Neural cell (in vitro differentiated cells): Measurements from ENCODE around the gene NT5C2. TPM values are rescaled to one million over a fixed set of nuclear protein-coding genes. Genes with fewer than 3 reads are reported as not detected.

Experiments used
- H2AFZ ChIP-seq: fragments of 200-600, 300-800 bp; sonication (generic), shearing (Covaris generic); 2 replicates; pipeline ENCODE4 v1.6.0; 2014; ENCODE audit warnings: low read depth, mild to moderate bottlenecking, antibody characterized with exemption, low read length, moderate library complexity
- H3F3A ChIP-seq: fragments of 200-600 bp; shearing (Covaris generic); 2 replicates; pipeline ENCODE4 v1.6.1; 2016; ENCODE audit warnings: mild to moderate bottlenecking, moderate library complexity, mixed read lengths, antibody characterized with exemption, low read length; ENCODE audit not compliant: insufficient read depth, poor library complexity, severe bottlenecking
- H3K27ac ChIP-seq: fragments of 200-600, 300-800 bp; sonication (generic), shearing (Covaris generic); 2 replicates; pipeline ENCODE4 v1.5.1; 2014; ENCODE audit warnings: mild to moderate bottlenecking, low read length, moderate library complexity
- H3K27me3 ChIP-seq: fragments of 300-800, 200-600 bp; sonication (generic), shearing (Covaris generic); 2 replicates; pipeline ENCODE4 v1.6.0; 2014; ENCODE audit warnings: mild to moderate bottlenecking, low read depth, low read length, moderate library complexity; ENCODE audit not compliant: insufficient read depth
- H3K36me3 ChIP-seq: fragments of 300-800, 200-600 bp; sonication (generic), shearing (Covaris generic); 2 replicates; pipeline ENCODE4 v1.5.1; 2014; ENCODE audit warnings: mild to moderate bottlenecking, antibody characterized with exemption, low read length, moderate library complexity; ENCODE audit not compliant: insufficient read depth
- H3K4me2 ChIP-seq: fragments of 300-800, 200-600 bp; sonication (generic), shearing (Covaris generic); 2 replicates; pipeline ENCODE4 v1.6.0; 2014; ENCODE audit warnings: mild to moderate bottlenecking, low read length
- H3K4me3 ChIP-seq: fragments of 300-800, 200-600 bp; sonication (generic), shearing (Covaris generic); 2 replicates; pipeline ENCODE4 v1.5.1; 2014; ENCODE audit warnings: mild to moderate bottlenecking, low read length, moderate library complexity
- H3K79me2 ChIP-seq: fragments of 200-600 bp; shearing (Covaris generic); replicated peaks from 2 replicates; pipeline ENCODE4 v1.6.0; 2014; ENCODE audit warnings: mild to moderate bottlenecking, low read length, moderate library complexity; ENCODE audit not compliant: insufficient read depth
- H3K9ac ChIP-seq: fragments of 300-800, 200-600 bp; sonication (generic), shearing (Covaris generic); 2 replicates; pipeline ENCODE4 v1.6.1; 2016; ENCODE audit warnings: mild to moderate bottlenecking, low read length, mixed read lengths
- H3K9me2 ChIP-seq: fragments of 200-600 bp; shearing (Covaris generic); 2 replicates; pipeline ENCODE4 v1.6.1; 2016; ENCODE audit warnings: mild to moderate bottlenecking, low read length, mixed read lengths; ENCODE audit not compliant: insufficient read depth
- H3K9me3 ChIP-seq: fragments of 200-600, 300-800 bp; sonication (generic), shearing (Covaris generic); 2 replicates; pipeline ENCODE4 v1.6.1; 2016; ENCODE audit warnings: mild to moderate bottlenecking, mixed run types, low read length, moderate library complexity, mixed read lengths
- H4K20me1 ChIP-seq: fragments of 200-600 bp; shearing (Covaris generic); 2 replicates; pipeline ENCODE4 v1.6.1; 2016; ENCODE audit warnings: mild to moderate bottlenecking, mixed run types; ENCODE audit not compliant: insufficient read depth
- MXI1 ChIP-seq: fragments of 450-650 bp; conservative IDR thresholded peaks from 2 replicates; pipeline ENCODE4 v1.6.1; 2014; ENCODE audit warnings: antibody characterized with exemption, mild to moderate bottlenecking; ENCODE audit not compliant: poor library complexity, severe bottlenecking
- RAD21 ChIP-seq: fragments of 450-650 bp; conservative IDR thresholded peaks from 2 replicates; pipeline ENCODE4 v1.6.1; 2014; ENCODE audit warnings: antibody characterized with exemption, mild to moderate bottlenecking, moderate library complexity
- REST ChIP-seq: IDR thresholded peaks from 2 replicates; pipeline ENCODE4 v1.6.1; 2012; ENCODE audit warnings: borderline replicate concordance
- SMC3 ChIP-seq: fragments of 450-650 bp; conservative IDR thresholded peaks from 2 replicates; pipeline ENCODE4 v1.6.1; 2014; ENCODE audit warnings: antibody characterized with exemption, mild to moderate bottlenecking, moderate library complexity; ENCODE audit not compliant: poor library complexity
- TAF1 ChIP-seq: IDR thresholded peaks from 2 replicates; pipeline ENCODE4 v1.6.1; 2012; ENCODE audit warnings: low read depth
- polyA plus RNA-seq: library from polyadenylated mRNA; depleted of rRNA; stranded (reverse); fragments of >200 nt; gene quantifications from 2 replicates; pipeline ENCODE4 v1.2.3, GENCODE V29; 2014
- TF ChIP-seq, protein P1 (sequence below): fragments of 450-650 bp; IDR thresholded peaks from 2 replicates; pipeline ENCODE4 v1.5.1; 2014; ENCODE audit warnings: antibody characterized with exemption, mild to moderate bottlenecking, moderate library complexity; ENCODE audit not compliant: poor library complexity, severe bottlenecking

Gene NT5C2
- polyA plus RNA-seq, 1 donor from 2014 or later = 190 TPM

- Histone ChIP-seq H3K36me3 (no peaks in the 10 kb centered on the region), H3K9ac (no peak overlapping the region), H3K27ac (no peak overlapping the region), H3F3A (no peaks in the 10 kb centered on the region), H3K4me3 (no peak overlapping the region), H3K79me2 (no peaks in the 10 kb centered on the region), H3K4me2 (no peak overlapping the region), H3K9me2 (no peaks in the 10 kb centered on the region), H3K27me3 (no peaks in the 10 kb centered on the region), H4K20me1 (no peaks in the 10 kb centered on the region), H3K9me3 (no peaks in the 10 kb centered on the region), H2AFZ (no peak overlapping the region)
- TF ChIP-seq TAF1 (no peak), REST (no peak), SMC3 (no peak)
- TF ChIP-seq, protein P1, sequence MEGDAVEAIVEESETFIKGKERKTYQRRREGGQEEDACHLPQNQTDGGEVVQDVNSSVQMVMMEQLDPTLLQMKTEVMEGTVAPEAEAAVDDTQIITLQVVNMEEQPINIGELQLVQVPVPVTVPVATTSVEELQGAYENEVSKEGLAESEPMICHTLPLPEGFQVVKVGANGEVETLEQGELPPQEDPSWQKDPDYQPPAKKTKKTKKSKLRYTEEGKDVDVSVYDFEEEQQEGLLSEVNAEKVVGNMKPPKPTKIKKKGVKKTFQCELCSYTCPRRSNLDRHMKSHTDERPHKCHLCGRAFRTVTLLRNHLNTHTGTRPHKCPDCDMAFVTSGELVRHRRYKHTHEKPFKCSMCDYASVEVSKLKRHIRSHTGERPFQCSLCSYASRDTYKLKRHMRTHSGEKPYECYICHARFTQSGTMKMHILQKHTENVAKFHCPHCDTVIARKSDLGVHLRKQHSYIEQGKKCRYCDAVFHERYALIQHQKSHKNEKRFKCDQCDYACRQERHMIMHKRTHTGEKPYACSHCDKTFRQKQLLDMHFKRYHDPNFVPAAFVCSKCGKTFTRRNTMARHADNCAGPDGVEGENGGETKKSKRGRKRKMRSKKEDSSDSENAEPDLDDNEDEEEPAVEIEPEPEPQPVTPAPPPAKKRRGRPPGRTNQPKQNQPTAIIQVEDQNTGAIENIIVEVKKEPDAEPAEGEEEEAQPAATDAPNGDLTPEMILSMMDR = no peak
These were observed 45.6 kb upstream of the NT5C2 start for GRCh38 chr10:103238506-103239252.

DNA sequence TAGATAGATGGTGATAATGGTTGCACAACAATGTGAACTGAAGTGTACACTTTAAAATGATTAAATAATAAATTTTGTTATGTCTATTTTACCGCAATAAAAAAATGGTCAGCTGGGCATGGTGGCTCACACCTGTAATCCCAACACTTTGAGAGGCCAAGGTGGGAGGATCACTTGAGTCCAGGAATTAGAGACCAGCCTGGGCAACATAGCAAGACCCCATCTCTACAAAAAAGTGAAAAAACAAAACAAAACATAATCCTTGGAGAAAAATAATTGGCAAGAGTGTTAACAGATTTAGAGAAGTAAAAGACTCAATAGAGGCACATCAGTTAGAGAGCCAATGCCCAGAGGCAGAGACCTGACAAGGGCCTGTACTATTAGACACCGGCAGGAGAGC is 42.7 kb upstream of the NT5C2 start:
- H3K36me3 ChIP-seq = no peaks in the 10 kb centered on the region
- H3K27me3 ChIP-seq = no peaks in the 10 kb centered on the region
- no peaks in the 10 kb centered on the region for H3K79me2 ChIP-seq
- H3K4me3 ChIP-seq = no peak overlapping the region
- H3K9ac ChIP-seq = no peak overlapping the region
- H3K4me2 ChIP-seq = no peak overlapping the region
- no peak for TF ChIP-seq TAF1
- TF ChIP-seq MXI1 = no peak
- no peak for TF ChIP-seq RAD21
- TF ChIP-seq SMC3 = no peak
- TF ChIP-seq REST = no peak
- H4K20me1 ChIP-seq = no peaks in the 10 kb centered on the region
- H3F3A ChIP-seq = no peaks in the 10 kb centered on the region
- no peaks in the 10 kb centered on the region for H3K9me2 ChIP-seq
- no peak overlapping the region for H3K27ac ChIP-seq
- no peak overlapping the region for H2AFZ ChIP-seq
- H3K9me3 ChIP-seq = no peaks in the 10 kb centered on the region
